ENCODE measurements around the gene MDC1. TPM values are rescaled to one million over a fixed set of nuclear protein-coding genes. Genes with fewer than 3 reads are reported as not detected.

The MDC1 gene
- total and polyA plus RNA-seq, 2 donors from 2014 or later, result 9.5 to 47.9 TPM

GRCh38 chr6:30740540-30740870, 23.4 kb upstream of the MDC1 start:
- H3K27ac ChIP-seq (ENCODE audit: low read depth in 2 of 2, low read length in 2 of 2), result no peak overlapping the region
- no peak for DNase-seq
- peaks cover 16 to 29% (median 21%) of the 10 kb centered on the region in 3 donors for H3K36me3 ChIP-seq (ENCODE audit: control insufficient read depth in 2 of 3, insufficient read depth in 3 of 3, low read length in 3 of 3)
- intact Hi-C loops (cut with DNase I), result no loop called here
- H3K27me3 ChIP-seq (ENCODE audit: control insufficient read depth, insufficient read depth, low read length), result no peaks in the 10 kb centered on the region
- no peak for FAIRE-seq
- no peaks in the 10 kb centered on the region for H3K9me3 ChIP-seq (ENCODE audit: control insufficient read depth in 2 of 3, insufficient read depth in 1 of 3, low read length in 3 of 3)
- H3K4me1 ChIP-seq (ENCODE audit: control insufficient read depth in 2 of 3, insufficient read depth in 2 of 3, low read depth in 1 of 3, low read length in 3 of 3), result peaks cover 0 to 31% (median 22%) of the 10 kb centered on the region in 3 donors
- H3K4me3 ChIP-seq (ENCODE audit: low read length in 3 of 3), result no peak overlapping the region
- H3K9ac ChIP-seq (ENCODE audit: low read length in 3 of 3), result no peak overlapping the region
- no peak for TF ChIP-seq CTCF (IDR thresholded peaks at IDR 0.05; ENCODE audit: borderline replicate concordance, extremely low read depth, insufficient read depth)

- intact Hi-C loops (cut with DNase I), result loop anchor here (10.0 kb wide), 1 partner anchor 146 kb away; the partner anchor contains the start of gene DDR1
- DNase-seq, result no peak
- H3K27me3 ChIP-seq (ENCODE audit: control insufficient read depth, insufficient read depth, low read length), result no peaks in the 10 kb centered on the region
- no peak overlapping the region for H3K27ac ChIP-seq (ENCODE audit: low read depth in 2 of 2, low read length in 2 of 2)
- peaks cover 0 to 29% (median 22%) of the 10 kb centered on the region in 3 donors for H3K4me1 ChIP-seq (ENCODE audit: control insufficient read depth in 2 of 3, insufficient read depth in 2 of 3, low read depth in 1 of 3, low read length in 3 of 3)
- peaks cover 16 to 37% (median 23%) of the 10 kb centered on the region in 3 donors for H3K36me3 ChIP-seq (ENCODE audit: control insufficient read depth in 2 of 3, insufficient read depth in 3 of 3, low read length in 3 of 3)
- no peak for FAIRE-seq
- H3K9ac ChIP-seq (ENCODE audit: low read length in 3 of 3), result no peak overlapping the region
- no peak overlapping the region for H3K4me3 ChIP-seq (ENCODE audit: low read length in 3 of 3)
- H3K9me3 ChIP-seq (ENCODE audit: control insufficient read depth in 2 of 3, insufficient read depth in 1 of 3, low read length in 3 of 3), result no peaks in the 10 kb centered on the region
- TF ChIP-seq CTCF (IDR thresholded peaks at IDR 0.05; ENCODE audit: borderline replicate concordance, extremely low read depth, insufficient read depth), result no peak
Observed at GRCh38 chr6:30738532-30738931, 21.5 kb upstream of the MDC1 start.

- FAIRE-seq, result no peak
- peaks cover 16 to 45% (median 23%) of the 10 kb centered on the region in 3 donors for H3K36me3 ChIP-seq (ENCODE audit: control insufficient read depth in 2 of 3, insufficient read depth in 3 of 3, low read length in 3 of 3)
- no peak overlapping the region for H3K27ac ChIP-seq (ENCODE audit: low read depth in 2 of 2, low read length in 2 of 2)
- peaks cover 0 to 21% (median 16%) of the 10 kb centered on the region in 3 donors for H3K4me1 ChIP-seq (ENCODE audit: control insufficient read depth in 2 of 3, insufficient read depth in 2 of 3, low read depth in 1 of 3, low read length in 3 of 3)
- no peaks in the 10 kb centered on the region for H3K27me3 ChIP-seq (ENCODE audit: control insufficient read depth, insufficient read depth, low read length)
- intact Hi-C loops (cut with DNase I), result loop anchor here (10.0 kb wide), 1 partner anchor 149 kb away; the partner anchor contains the start of gene DDR1
- DNase-seq, result peak in 1 of 5 donors; percentile 18
- H3K4me3 ChIP-seq (ENCODE audit: low read length in 3 of 3), result no peak overlapping the region
- TF ChIP-seq CTCF (IDR thresholded peaks at IDR 0.05; ENCODE audit: borderline replicate concordance, extremely low read depth, insufficient read depth), result no peak
- H3K9me3 ChIP-seq (ENCODE audit: control insufficient read depth in 2 of 3, insufficient read depth in 1 of 3, low read length in 3 of 3), result no peaks in the 10 kb centered on the region
- H3K9ac ChIP-seq (ENCODE audit: low read length in 3 of 3), result no peak overlapping the region
Observed at GRCh38 chr6:30735668-30736314, 18.7 kb upstream of the MDC1 start.

Measured in kidney (tissue), 14 donors.